Activated T-helper 9 cell treated with anti-CD3 and anti-CD28 coated beads, Interleukin-2, amount 50 U/mL, for 16 hours (primary cell): ENCODE results near the gene DRAP1.

Source experiments
- DNase-seq: peaks from one replicate; pipeline ENCODE4 v3.0.0-alpha.2; 2020; ENCODE audit warnings: low read depth

Gene DRAP1

DNA sequence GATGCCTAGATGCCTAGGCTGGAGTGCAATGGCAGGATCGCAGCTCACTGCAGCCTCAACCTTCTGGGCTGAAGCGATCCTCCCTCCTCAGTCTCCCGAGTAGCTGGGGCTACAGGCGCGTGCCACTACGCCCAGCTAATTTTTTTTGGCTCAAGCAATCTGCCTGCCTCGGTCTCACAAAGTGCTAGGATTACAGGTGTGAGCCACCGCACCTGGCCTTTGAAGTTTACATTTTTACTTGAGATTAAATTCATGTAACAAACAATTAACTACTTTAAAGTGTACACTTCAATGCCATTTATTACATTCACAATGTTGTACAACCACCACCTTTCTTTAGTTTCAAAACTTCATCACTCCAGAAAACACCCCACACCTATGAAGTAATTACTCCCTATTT, 15.5 kb upstream of the DRAP1 start:
- no peak for DNase-seq

- DNase-seq: no peak
Measured at GRCh38 chr11:65906602-65907001, 12.6 kb upstream of the DRAP1 start.

GRCh38 chr11:65907878-65908277, 11.3 kb upstream of the DRAP1 start:
- DNase-seq: no peak

- no peak for DNase-seq
Measured at GRCh38 chr11:65911682-65912568, 7.3 kb upstream of the DRAP1 start.

GRCh38 chr11:65912845-65913244, 6.4 kb upstream of the DRAP1 start:
- DNase-seq: no peak

DNA sequence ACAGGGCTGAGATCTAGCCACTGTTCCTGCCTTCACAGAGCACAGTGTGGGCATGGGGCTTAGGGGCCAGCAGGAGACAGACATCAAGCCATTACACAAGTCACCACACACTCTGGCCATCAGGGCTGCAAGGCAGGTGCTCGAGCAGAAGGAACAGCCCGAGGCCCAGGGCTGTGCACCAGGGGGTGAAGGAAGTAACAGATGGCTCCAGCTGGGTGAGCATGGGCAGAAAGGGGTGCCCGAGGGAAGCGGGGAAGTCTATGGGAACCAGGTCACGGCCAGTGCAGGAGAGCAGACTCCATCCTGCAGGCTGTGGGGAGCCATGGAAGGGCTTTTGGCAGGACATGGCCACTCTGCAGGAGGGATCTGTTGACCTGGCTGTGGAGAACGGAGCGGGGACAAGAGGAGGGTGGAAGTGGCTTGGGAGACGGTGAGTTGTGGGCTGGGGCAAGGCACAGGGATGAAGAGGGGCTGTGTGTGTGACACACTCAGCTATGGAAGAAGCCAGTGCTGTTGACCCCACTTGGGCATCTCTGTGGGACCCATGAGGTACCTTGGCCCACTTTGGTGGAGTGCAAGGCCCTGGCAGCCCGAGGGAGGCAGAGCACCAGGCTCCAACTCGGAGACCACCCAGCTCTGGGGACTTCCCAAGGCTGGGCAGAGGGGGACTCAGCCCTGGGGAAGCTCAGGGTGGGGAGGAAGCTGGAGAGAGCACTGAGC, 4.0 kb upstream of the DRAP1 start:
- no peak for DNase-seq

DNA sequence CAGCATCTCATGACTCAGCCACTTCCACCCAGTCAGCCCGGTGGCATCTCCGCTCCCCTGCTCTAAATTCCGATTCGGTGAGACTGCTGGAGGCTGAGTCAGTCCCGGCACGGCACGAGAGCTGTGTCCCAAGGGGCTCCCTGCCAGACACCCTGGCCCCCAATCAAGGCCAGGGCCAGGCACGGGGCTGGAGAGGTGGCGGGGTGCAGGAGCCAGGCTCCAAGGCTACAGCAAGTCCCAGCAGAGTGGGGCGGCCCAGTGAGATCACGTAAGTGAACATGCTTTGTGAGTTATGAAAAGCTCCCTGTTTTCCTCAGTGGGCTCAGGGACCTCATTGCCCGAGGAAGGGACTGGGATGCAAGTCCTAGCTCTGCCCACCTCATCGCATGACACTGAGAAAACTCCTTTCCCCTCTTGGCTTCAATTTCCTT, 3.4 kb upstream of the DRAP1 start:
- DNase-seq: no peak

DNA sequence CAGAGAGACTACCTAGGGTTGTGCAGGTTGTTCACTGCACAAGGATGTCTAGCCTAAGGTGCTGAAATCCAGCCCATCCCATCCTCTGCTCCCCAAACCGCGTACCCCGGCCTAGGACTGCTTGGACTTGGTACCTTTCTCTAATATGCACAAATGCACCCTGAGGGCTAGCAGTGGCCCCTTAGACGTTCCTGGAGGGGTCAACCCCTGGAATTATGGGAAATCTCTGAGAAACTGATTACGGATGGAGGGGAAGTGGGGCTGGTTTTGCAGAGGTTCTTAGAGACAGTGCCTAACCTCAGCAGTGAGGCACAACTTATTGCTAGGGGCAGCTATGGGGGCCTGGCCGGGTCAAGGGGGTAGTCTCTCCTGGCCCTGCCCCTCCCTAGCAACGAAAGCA, 2.8 kb upstream of the DRAP1 start:
- DNase-seq: no peak

- no peak for DNase-seq
Measured at GRCh38 chr11:65917077-65917433, 2.2 kb upstream of the DRAP1 start.

DNA sequence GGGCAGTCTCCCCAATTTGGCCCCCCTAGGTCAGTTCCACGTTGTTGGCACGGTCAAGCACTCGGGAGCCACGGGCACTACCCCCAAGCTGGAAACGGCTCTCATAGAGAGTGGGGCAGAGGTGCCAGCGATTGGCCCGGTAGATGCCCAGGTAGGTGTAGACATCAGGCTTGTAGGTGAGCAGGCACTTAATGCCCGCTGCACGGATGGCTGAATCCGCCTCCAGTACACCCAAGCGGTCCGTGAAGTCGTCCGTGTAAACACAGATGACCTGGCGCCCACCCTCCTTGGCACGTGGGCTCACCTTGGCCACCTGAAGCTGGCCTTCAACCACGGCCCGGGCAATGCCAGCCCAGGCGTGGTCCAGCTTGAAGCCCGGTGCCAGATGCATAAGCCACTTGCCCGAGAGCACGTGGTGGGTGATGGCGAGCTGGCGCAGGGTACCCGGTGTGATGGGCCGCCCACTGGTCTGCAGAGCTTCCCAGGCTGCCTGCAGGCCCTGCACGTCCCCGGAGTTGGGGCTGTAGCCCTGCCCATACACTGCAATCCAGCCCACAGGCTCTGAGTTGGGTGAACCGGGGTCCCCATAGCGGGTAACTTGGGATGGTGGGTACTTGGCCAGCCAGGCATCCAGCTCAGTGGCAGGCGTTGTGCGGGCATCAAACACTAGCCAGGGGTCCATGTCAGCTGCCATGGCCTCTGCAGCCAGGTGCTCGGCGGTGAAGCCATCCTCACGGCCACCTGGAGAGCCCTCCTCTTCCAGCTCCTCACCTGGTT, 1.6 kb upstream of the DRAP1 start:
- DNase-seq: no peak

DNA sequence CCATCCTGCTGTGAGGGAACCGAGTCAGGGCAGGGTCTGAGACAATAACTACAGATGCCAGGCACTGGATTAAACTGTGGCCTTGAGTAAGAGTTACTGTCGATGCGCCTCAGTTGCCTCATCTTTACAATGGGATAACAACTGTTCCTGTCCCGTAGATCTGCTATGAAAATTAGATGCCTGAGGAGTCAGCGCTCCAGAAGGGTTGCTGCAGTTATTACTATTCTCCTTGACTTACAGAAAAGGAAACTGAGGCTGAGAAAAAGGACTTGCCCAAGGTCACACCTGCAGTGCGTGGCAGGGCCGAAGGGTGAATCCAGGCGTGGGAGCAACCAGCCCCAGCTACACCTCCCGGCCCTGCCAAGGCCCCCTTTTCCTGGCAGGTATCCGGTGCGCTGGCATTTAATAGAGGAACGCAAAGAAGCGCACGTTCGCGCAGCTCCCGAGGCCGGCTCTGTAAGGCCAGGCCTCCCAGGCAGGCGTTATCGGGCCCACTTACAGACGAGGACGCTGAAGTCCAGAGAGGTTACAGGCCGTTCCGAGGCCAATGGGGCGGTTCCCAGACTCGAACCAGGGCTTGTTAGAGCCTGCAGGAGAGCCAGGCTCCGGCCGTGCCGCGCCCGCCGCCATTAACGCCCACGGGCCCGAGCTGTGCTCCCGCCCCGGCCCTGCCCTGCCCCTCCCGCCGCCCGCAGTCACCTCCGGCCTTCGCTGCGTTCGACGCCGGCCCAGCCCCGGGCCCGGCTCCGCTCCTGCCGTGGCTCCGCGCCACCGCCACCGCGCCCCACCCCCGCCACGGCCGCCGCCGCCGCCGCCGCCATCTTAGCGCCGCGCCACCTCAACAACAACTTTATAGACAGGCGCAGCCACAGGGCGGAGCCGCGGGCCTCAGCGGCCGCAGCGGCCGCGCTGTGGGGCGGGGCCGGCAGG, 750 bp upstream of the DRAP1 start, which contains the start of gene C11orf68:
Gene C11orf68, minus strand, starts transcription at position 852 of the 930 bp plus-strand sequence. Its CDS starts 31 bp downstream, at position 821.
- DNase-seq: no peak

DNA sequence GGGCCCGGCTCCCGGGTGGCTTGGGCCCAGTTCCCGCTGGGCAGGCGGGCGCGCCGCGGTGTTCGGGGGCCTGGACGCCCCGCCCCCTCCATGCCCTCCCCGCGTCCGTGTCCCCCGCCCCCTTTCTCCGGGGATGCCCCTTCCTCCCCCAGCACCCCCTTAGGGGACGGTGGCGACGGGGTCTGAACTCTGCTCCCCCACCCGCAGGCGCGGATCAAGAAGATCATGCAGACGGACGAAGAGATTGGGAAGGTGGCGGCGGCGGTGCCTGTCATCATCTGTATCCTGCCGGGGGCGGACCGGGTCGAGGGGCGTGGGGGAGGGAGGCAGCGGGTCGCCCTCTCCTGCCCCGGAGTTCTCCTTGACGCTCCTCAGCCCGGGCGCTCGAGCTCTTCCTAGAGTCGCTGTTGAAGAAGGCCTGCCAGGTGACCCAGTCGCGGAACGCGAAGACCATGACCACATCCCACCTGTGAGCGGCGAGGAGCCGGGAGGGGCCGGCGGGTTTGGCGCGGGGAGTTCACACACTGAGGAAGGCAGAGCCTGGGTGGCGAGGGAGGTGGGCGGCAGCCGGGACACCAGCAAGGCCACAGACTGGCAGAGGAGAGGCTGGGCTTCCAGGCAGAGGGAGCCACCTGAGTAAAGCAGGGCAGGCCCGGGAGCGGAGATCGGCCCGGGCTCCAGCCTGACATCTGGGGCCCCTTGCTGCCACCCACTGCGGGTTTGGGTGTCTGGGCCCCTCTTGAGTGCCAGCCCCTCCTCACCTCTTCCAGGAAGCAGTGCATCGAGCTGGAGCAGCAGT, 546 bp downstream of the DRAP1 start:
- peak; percentile 57 for DNase-seq

GRCh38 chr11:65920372-65920802, 1.2 kb downstream of the DRAP1 start:
- DNase-seq: no peak

DNA sequence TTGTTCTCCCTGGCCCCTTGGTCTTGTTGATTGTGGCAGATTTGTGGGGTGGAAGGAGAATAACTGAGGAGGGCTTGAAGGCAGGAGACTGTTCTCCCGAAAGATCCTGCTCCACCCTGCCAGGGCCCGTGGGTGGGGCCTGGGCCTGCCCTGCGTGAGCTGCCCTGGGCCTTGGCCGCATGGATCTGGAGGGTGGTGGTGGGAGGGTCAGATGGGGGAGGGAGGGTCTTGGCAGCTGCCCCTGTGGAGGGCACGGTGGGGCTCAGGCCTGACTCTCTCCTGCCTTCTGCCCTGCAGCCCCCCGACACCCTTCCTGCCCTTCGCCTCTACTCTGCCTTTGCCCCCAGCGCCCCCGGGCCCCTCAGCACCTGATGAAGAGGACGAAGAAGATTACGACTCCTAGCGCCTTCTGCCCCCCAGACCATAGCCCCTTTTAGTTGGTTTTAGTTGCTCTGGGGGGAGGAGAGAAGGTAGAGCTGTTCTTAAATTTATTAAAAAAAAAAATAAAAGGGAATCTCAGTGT, 1.9 kb downstream of the DRAP1 start:
- DNase-seq: no peak

DNA sequence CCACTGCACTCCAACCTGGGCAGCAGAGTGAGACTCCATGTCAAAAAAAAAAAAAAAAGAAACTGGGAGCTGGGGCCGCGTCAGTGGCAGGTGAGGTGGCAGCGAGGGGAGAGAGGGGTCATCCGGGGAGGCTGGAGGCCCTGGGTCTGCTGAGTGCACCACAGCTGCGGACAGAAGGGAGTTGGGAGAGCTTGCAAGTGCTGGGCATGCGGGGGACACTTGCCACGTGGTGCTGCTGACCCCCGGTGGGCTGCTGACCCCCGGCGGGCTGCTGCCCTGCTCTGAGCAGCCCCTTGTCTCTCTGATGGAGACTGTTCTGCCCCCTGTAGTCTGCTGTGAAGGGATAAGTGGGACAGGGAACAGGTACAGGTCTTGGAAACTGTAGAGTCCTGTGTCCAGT, 2.6 kb downstream of the DRAP1 start:
- DNase-seq: no peak

- DNase-seq: no peak
Measured at GRCh38 chr11:65922565-65922964, 3.3 kb downstream of the DRAP1 start.

GRCh38 chr11:65925397-65925796, 6.2 kb downstream of the DRAP1 start:
- no peak for DNase-seq

DNA sequence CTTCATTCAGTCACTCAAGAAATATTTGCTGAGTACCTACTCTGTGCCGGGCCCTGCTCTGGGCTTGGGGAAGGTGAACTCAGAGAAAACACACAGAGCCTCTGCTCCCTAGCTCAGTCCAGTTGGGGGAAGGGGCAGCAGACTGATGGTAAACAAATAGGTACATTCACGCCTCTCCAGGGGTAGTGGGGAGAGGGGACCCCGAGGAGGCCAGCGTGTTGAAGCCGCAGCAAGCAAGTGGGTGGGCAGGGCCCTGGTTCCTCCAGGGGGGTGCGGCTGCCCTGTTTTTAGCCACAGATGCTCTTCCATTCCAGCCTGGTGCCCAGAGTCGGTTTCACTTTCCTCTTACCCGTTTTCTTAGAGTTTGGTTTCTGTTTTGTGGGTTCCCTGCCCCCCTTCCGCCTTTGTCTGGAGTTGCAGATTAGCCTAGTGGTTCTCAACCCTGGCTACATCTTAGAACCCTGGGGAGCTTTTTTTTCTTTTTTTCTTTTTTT, 8.7 kb downstream of the DRAP1 start:
- peak; percentile 57 for DNase-seq

DNA sequence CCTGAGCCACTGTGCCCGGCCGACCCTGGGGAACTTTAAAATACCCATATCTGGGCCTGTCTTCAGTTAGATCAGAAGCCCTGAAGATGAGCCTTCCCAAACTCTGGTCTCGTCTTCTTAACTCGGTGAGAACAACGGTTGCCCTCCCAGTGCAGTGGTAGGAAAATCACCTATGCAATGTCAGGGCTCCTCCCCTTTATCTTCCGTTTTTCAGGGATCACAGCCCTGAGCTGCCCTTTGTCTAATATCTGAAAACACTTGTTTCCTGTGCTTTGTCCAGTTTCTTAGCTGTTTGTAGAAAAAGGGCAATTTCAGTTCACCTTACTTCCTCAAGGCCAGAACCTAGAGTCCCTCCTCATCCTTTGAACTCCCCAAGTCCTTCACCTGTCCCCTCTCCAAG, 9.4 kb downstream of the DRAP1 start:
- no peak for DNase-seq
